Inferior parietal cortex (tissue), 1 donor: Measurements from ENCODE around the gene NUDCD3.

Experiments
- DNase-seq: peaks from one replicate; pipeline ENCODE4 v3.0.0-alpha.2; 2016; ENCODE audit errors: extremely low spot score

NUDCD3 gene

DNA sequence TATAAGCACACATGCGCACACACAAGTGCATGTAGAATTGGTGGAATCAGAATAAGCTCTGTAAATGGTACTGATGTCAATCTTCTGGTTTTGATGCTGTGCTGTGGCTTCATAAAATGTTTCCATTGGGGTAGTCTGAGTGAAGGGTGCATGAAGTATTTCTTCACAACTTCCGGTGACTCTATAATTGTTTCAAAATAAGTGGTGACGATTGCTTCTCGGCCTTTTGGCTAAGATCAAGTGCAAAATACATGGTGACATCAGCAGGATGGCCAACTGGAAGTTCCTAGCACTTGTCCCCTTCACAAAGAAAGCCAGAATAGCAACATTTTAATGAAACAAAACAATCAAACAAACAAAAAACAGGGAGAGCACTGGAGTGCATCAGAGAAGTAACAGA is 123.5 kb downstream of the NUDCD3 start:
- no peak for DNase-seq

GRCh38 chr7:44353668-44354067 is 136.8 kb downstream of the NUDCD3 start:
- no peak for DNase-seq

- no peak for DNase-seq
Observed at GRCh38 chr7:44348851-44349781, 141.3 kb downstream of the NUDCD3 start.

DNA sequence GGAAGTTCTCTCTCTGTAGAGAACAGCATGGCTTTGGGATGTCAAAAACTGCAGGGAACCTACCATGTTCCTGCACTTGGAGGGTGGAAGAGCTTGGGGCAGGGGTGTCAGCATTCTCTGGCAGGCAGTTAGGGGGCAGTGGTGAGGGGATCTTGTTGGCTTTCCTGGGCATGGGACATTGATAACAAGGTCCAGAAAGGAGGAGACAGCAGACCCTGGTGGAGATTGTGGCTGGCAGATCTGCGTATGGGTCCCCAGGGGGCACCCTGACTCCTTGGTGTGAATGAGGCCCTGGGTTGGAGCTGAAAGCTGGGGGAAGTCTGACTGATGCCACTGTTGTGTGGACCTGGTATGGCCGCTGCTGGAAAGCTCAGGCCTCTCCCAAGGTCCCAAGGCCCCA is 142.2 kb downstream of the NUDCD3 start:
- DNase-seq: no peak

GRCh38 chr7:44347546-44348114 is 142.8 kb downstream of the NUDCD3 start:
- no peak for DNase-seq

DNA sequence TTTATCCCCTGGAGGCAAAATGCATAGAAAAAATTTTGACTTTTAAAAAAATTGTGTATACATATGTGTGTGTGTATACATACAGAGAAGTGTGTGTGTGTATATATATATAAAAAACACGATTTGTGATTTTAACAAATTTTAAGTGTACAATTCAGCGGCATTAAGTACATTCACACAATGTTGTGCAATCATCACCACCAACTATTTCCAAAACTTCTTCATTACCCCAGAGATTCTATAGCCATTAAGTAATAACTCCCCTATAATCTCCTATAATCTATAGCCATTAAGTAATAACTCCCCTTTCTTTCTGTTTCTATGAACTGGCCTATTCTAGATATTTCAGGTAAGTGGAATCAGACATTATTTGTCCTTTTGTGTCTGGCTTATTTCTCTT is 144.4 kb downstream of the NUDCD3 start:
- no peak for DNase-seq

DNA sequence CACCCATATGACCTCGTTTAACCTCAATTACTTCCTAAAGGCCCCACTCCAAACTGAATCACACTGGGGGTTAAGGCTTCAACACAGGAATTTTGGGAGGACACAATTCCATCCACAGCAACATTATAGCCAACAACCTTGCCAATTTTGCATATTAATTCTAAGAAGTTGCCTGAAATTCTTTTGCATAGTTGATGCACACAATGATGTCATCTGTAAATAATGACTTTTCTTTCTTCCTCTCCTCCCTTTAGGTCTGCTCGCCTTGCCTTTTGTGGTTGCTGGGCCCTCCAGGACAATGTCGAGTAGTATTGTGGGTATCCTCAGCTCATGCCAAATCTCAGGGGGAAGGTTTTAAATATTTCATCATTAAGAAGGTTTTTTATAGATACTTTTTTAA is 149.1 kb downstream of the NUDCD3 start:
- DNase-seq: no peak

- DNase-seq: no peak
Observed at GRCh38 chr7:44338600-44338999, 151.9 kb downstream of the NUDCD3 start.

DNA sequence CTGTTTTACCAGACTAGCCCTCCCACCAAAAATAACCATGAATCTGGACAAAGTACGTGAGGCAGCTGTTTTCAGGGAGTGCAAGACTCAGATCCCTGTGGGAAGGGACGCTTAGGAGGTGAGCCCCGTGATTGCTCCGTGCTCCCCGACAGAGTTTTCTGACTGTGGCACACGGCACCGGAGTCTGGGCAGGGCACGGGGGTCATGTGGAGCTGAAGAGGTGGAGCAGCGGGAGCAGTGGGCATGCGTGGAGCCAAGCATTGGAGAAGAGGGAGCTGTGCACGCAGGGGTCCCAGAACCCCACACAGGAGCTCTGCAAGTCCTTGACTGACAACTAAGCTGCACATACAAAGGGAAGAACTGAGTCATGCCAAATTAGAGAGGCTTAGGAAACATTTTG is 154.0 kb downstream of the NUDCD3 start:
- no peak for DNase-seq

GRCh38 chr7:44335184-44335583 is 155.3 kb downstream of the NUDCD3 start:
- no peak for DNase-seq

- no peak for DNase-seq
Observed at GRCh38 chr7:44334734-44335097, 155.7 kb downstream of the NUDCD3 start.

- peak; percentile 63 for DNase-seq
Observed at GRCh38 chr7:44333911-44334733, 156.3 kb downstream of the NUDCD3 start.

DNA sequence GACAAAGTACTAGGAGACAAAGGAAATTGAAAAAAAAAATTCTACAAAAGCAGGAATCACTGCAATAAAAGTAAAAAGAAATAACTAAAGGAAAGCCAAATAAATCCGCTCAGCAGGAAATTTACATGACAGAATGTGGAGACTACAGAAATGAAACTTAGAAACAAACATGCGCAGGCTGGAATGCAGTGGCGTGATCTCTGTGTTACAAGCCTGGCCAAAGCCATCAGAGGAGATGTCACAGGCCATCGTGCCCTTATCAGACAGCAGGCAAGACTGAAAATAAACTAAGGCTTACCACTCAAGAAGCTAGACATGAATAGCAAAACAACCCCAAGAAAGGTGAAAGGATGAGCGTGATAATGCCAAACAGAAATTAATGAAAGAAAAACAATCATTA is 158.8 kb downstream of the NUDCD3 start:
- no peak for DNase-seq

DNA sequence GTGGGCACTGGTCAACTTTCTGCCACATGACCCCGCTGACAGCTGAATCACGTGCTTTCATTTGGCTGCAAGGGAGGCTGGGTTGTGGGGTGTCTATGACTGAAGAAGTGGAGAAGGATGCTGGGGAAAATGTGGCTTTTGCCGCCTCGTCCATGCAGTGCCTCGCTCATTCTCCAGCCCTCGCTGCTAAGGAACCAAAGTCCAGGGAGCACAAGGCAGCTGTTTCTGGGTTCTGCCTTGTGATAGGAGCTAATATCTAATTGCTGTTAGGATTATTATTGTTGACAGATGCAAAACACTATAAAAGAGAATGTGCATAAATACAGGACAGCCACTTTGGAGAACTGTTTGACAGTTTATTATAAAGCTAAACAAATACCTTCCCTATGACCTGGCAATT is 160.1 kb downstream of the NUDCD3 start:
- DNase-seq: no peak

- no peak for DNase-seq
Observed at GRCh38 chr7:44329888-44330287, 160.6 kb downstream of the NUDCD3 start.
